IMR-90 (cell line): ENCODE data around the gene BRINP1.

Experiments
- BHLHE40 ChIP-seq: fragments of 150-350 bp; IDR thresholded peaks from 2 replicates; pipeline ENCODE4 v1.6.1; 2016; ENCODE audit warnings: mild to moderate bottlenecking, low read depth, low read length
- TF ChIP-seq, protein P1 (sequence below): conservative IDR thresholded peaks from 2 replicates; pipeline ENCODE4 v1.5.1; 2012; ENCODE audit warnings: mild to moderate bottlenecking, low read depth, low read length, improper control_type of control experiment

DNA sequence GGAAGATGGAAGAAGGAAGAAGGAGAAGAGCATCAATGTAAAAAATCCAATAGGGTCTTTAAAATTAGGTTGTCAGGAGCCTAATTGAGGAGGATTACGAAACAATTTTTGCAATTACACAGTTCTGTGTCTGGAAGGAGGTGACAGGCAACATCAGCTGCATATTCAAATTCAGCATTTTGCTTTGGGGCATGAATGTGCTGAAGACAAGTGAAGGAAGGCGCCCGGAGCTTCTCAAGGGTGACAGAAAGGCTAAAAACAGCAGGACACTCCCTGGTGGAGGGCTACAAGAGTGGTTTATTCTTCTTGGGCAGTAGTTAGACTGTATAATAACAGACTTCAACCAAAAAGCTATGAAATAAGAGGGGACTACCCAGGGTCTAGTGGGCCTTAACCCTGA, 188.3 kb downstream of the BRINP1 start:
- TF ChIP-seq, protein P1, sequence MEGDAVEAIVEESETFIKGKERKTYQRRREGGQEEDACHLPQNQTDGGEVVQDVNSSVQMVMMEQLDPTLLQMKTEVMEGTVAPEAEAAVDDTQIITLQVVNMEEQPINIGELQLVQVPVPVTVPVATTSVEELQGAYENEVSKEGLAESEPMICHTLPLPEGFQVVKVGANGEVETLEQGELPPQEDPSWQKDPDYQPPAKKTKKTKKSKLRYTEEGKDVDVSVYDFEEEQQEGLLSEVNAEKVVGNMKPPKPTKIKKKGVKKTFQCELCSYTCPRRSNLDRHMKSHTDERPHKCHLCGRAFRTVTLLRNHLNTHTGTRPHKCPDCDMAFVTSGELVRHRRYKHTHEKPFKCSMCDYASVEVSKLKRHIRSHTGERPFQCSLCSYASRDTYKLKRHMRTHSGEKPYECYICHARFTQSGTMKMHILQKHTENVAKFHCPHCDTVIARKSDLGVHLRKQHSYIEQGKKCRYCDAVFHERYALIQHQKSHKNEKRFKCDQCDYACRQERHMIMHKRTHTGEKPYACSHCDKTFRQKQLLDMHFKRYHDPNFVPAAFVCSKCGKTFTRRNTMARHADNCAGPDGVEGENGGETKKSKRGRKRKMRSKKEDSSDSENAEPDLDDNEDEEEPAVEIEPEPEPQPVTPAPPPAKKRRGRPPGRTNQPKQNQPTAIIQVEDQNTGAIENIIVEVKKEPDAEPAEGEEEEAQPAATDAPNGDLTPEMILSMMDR: no peak
- no peak for TF ChIP-seq BHLHE40
